ENCODE measurements around the gene VEGFB. TPM values are rescaled to one million over a fixed set of nuclear protein-coding genes. Genes with fewer than 3 reads are reported as not detected.

The VEGFB gene
- total and polyA plus RNA-seq, 2 of the 8 experiments (the other 6 are each of a cell fraction or from before 2014, with no cell fraction given) = 9.3 to 49.6 TPM

- no peak for TF ChIP-seq SP1 (IDR thresholded peaks at IDR 0.05; ENCODE audit: low read depth, low read length)
- no peak for TF ChIP-seq JUN (IDR thresholded peaks at IDR 0.05; ENCODE audit: low read depth, low read length)
- TF ChIP-seq HDAC6 (IDR thresholded peaks at IDR 0.05; ENCODE audit: low read depth, low read length) = no peak
- TF ChIP-seq CBX8 (IDR thresholded peaks at IDR 0.05; ENCODE audit: borderline replicate concordance, low read depth, low read length) = no peak
- TF ChIP-seq SAP30 (IDR thresholded peaks at IDR 0.05; ENCODE audit: insufficient read depth, insufficient replicate concordance, low read length) = no peak
- Histone ChIP-seq H4K20me1 (replicated peaks in 1 of 2; ENCODE audit: control insufficient read depth in 1 of 2, insufficient read depth in 2 of 2, low read length in 2 of 2) (peaks cover 5 to 21% of the 10 kb centered on the region in 2 experiments), H3K36me3 (ENCODE audit: control insufficient read depth in 2 of 4, insufficient read depth in 4 of 4, low read length in 3 of 4) (peaks cover 41 to 71% (median 57%) of the 10 kb centered on the region in 4 experiments), H3K4me2 (ENCODE audit: insufficient read depth in 1 of 2, low read depth in 2 of 2, low read length in 2 of 2) (no peak overlapping the region), H3K14ac (ENCODE audit: insufficient read length) (no peak overlapping the region), H3K4ac (replicated peaks; ENCODE audit: insufficient read length, low read depth, low read length) (no peak overlapping the region), H3K4me1 (replicated peaks in 1 of 4; ENCODE audit: control insufficient read depth in 3 of 4, insufficient read depth in 4 of 4, low read length in 3 of 4) (peaks cover 0 to 5% (median 0%) of the 10 kb centered on the region in 4 experiments; a peak in 3 of 7 replicates), H2BK5ac (ENCODE audit: low read depth, low read length) (no peak overlapping the region), H3K23me2 (ENCODE audit: low read depth, low read length) (no peaks in the 10 kb centered on the region; the same call in 1 of the 2 replicates), H3K23ac (ENCODE audit: insufficient read length) (no peak overlapping the region), H3K56ac (replicated peaks; ENCODE audit: insufficient read length, low read depth, low read length) (no peak overlapping the region), H3K79me1 (ENCODE audit: low read depth, low read length) (no peaks in the 10 kb centered on the region), H2BK20ac (ENCODE audit: low read length) (no peak overlapping the region), H3K18ac (ENCODE audit: extremely low read depth, low read length) (no peak overlapping the region), H2AK5ac (ENCODE audit: low read depth, low read length) (no peak overlapping the region), H4K5ac (ENCODE audit: insufficient read length, low read depth, low read length) (no peak overlapping the region), H3K9me3 (ENCODE audit: insufficient read depth in 2 of 2, low read depth in 1 of 2, low read length in 1 of 2) (no peaks in the 10 kb centered on the region), H2BK15ac (ENCODE audit: low read length) (no peak overlapping the region), H3K9ac (replicated peaks in 1 of 4; ENCODE audit: extremely low read depth in 1 of 4, low read depth in 3 of 4, low read length in 3 of 4) (no peak overlapping the region), H2BK120ac (replicated peaks; ENCODE audit: low read depth, low read length) (no peak overlapping the region), H3K27ac (ENCODE audit: low read depth, low read length) (no peak overlapping the region), H2AFZ (ENCODE audit: low read length) (no peak overlapping the region), H4K91ac (replicated peaks; ENCODE audit: insufficient read length, low read length) (no peak overlapping the region), H3K79me2 (ENCODE audit: control insufficient read depth in 1 of 2, insufficient read depth in 2 of 2, low read length in 2 of 2) (no peaks in the 10 kb centered on the region), H2BK12ac (ENCODE audit: low read depth, low read length) (no peak overlapping the region), H4K8ac (ENCODE audit: extremely low read depth, insufficient read depth, low read length) (no peak overlapping the region), H3K27me3 (replicated peaks in 1 of 4; ENCODE audit: control insufficient read depth in 3 of 4, extremely low read depth in 1 of 4, insufficient read depth in 3 of 4, low read length in 3 of 4) (no peaks in the 10 kb centered on the region; a peak in 1 of 7 replicates), H3K4me3 (ENCODE audit: extremely low read depth in 1 of 4, insufficient read depth in 2 of 4, low read depth in 3 of 4, low read length in 4 of 4) (no peak overlapping the region)
- ChIA-PET POLR2A (ENCODE audit: partially characterized antibody) (interaction anchor here (1.1 to 18.4 kb wide), 4 partner anchors 15 to 41 kb away, joined by 3 to 253 read pairs (median 112); partner anchors contain the start of genes NUDT22, PPP1R14B, STIP1 and TRPT1), CTCF (ENCODE audit: partially characterized antibody) (interaction anchor here (1.0 to 7.4 kb wide), 21 partner anchors 11 to 208 kb away, joined by 3 to 68 read pairs (median 6); partner anchors contain the start of genes ESRRA, NUDT22, PLCB3 and TRMT112)
- 91% methylated on average over 25 of the region's 27 CpGs; no CpG with 5 or more reads in 1 of the 2 experiments for WGBS, 2 experiments (ENCODE audit: extremely low coverage in 1 of 2, insufficient coverage in 1 of 2, insufficient read length in 1 of 2, insufficient replicate concordance in 2 of 2, low coverage in 1 of 2, low lambda C conversion rate in 2 of 2, missing lambda C conversion rate in 1 of 2)
- DNase-seq (ENCODE audit: low read depth in 1 of 2, low spot score in 2 of 2) (no peak), FAIRE-seq (no peak)
Measured at GRCh38 chr11:64203421-64204079, 30.8 kb upstream of the VEGFB start.

All from H1 (cell line).